ENCODE measurements around the gene ST3GAL4. TPM values are rescaled to one million over a fixed set of nuclear protein-coding genes. Genes with fewer than 3 reads are reported as not detected.
"Not testable (repeated sequence)": the region's sequence is repeated elsewhere in the genome, so short reads cannot be mapped to it uniquely, and the experiment has no call there.

ST3GAL4 gene
- total RNA-seq, 1 donor from 2014 or later, result 14.1 TPM

GRCh38 chr11:126381960-126382359 is 26.5 kb downstream of the ST3GAL4 start:
- H3K36me3 Mint-ChIP-seq (ENCODE audit: low read depth); H3K4me1 Mint-ChIP-seq (ENCODE audit: low read depth); DNase-seq (ENCODE audit: low spot score); H3K9me3 Mint-ChIP-seq; H3K4me3 Mint-ChIP-seq; intact Hi-C loops (cut with micrococcal nuclease); H3K27me3 Mint-ChIP-seq (ENCODE audit: insufficient read depth); H3K27ac Mint-ChIP-seq: not testable (repeated sequence)

GRCh38 chr11:126382641-126383040 is 27.2 kb downstream of the ST3GAL4 start:
- H3K9me3 Mint-ChIP-seq; H3K4me3 Mint-ChIP-seq; DNase-seq (ENCODE audit: low spot score); H3K27me3 Mint-ChIP-seq (ENCODE audit: insufficient read depth); H3K27ac Mint-ChIP-seq; intact Hi-C loops (cut with micrococcal nuclease); H3K36me3 Mint-ChIP-seq (ENCODE audit: low read depth): not testable (repeated sequence)
- peaks cover 11% of the 10 kb centered on the region for H3K4me1 Mint-ChIP-seq (ENCODE audit: low read depth)

- Mint-ChIP-seq H3K4me3 (no peak overlapping the region), H3K27ac (peak overlapping the region; percentile 18), H3K27me3 (ENCODE audit: insufficient read depth) (peaks cover 2% of the 10 kb centered on the region), H3K9me3 (no peaks in the 10 kb centered on the region), H3K4me1 (ENCODE audit: low read depth) (peaks cover 11% of the 10 kb centered on the region), H3K36me3 (ENCODE audit: low read depth) (no peaks in the 10 kb centered on the region)
- no peak for DNase-seq (ENCODE audit: low spot score)
- intact Hi-C loops (cut with micrococcal nuclease), result no loop called here
Observed at GRCh38 chr11:126383339-126384335, 28.2 kb downstream of the ST3GAL4 start.

- Mint-ChIP-seq H3K27me3 (ENCODE audit: insufficient read depth) (no peaks in the 10 kb centered on the region), H3K4me1 (ENCODE audit: low read depth) (peaks cover 11% of the 10 kb centered on the region), H3K9me3 (no peaks in the 10 kb centered on the region), H3K4me3 (no peak overlapping the region), H3K36me3 (ENCODE audit: low read depth) (no peaks in the 10 kb centered on the region), H3K27ac (no peak overlapping the region)
- DNase-seq (ENCODE audit: low spot score), result no peak
- intact Hi-C loops (cut with micrococcal nuclease), result no loop called here
Observed at GRCh38 chr11:126384449-126385070, 29.1 kb downstream of the ST3GAL4 start.

GRCh38 chr11:126385991-126386728 is 30.7 kb downstream of the ST3GAL4 start:
- H3K9me3 Mint-ChIP-seq, result no peaks in the 10 kb centered on the region
- no peak overlapping the region for H3K4me3 Mint-ChIP-seq
- H3K36me3 Mint-ChIP-seq (ENCODE audit: low read depth), result no peaks in the 10 kb centered on the region
- H3K4me1 Mint-ChIP-seq (ENCODE audit: low read depth), result peaks cover 11% of the 10 kb centered on the region
- intact Hi-C loops (cut with micrococcal nuclease), result no loop called here
- no peaks in the 10 kb centered on the region for H3K27me3 Mint-ChIP-seq (ENCODE audit: insufficient read depth)
- no peak for DNase-seq (ENCODE audit: low spot score)
- no peak overlapping the region for H3K27ac Mint-ChIP-seq

GRCh38 chr11:126386729-126387071 is 31.2 kb downstream of the ST3GAL4 start:
- H3K27ac Mint-ChIP-seq; intact Hi-C loops (cut with micrococcal nuclease); H3K36me3 Mint-ChIP-seq (ENCODE audit: low read depth); DNase-seq (ENCODE audit: low spot score); H3K4me3 Mint-ChIP-seq; H3K27me3 Mint-ChIP-seq (ENCODE audit: insufficient read depth); H3K9me3 Mint-ChIP-seq: not testable (repeated sequence)
- peaks cover 11% of the 10 kb centered on the region for H3K4me1 Mint-ChIP-seq (ENCODE audit: low read depth)

- H3K4me3 Mint-ChIP-seq, result no peak overlapping the region
- H3K27ac Mint-ChIP-seq, result no peak overlapping the region
- no peak for DNase-seq (ENCODE audit: low spot score)
- intact Hi-C loops (cut with micrococcal nuclease), result no loop called here
- no peaks in the 10 kb centered on the region for H3K9me3 Mint-ChIP-seq
- H3K36me3 Mint-ChIP-seq (ENCODE audit: low read depth), result no peaks in the 10 kb centered on the region
- peaks cover 11% of the 10 kb centered on the region for H3K4me1 Mint-ChIP-seq (ENCODE audit: low read depth)
- no peaks in the 10 kb centered on the region for H3K27me3 Mint-ChIP-seq (ENCODE audit: insufficient read depth)
Observed at GRCh38 chr11:126387857-126388256, 32.4 kb downstream of the ST3GAL4 start.

GRCh38 chr11:126390272-126390867 is 34.9 kb downstream of the ST3GAL4 start:
- H3K4me3 Mint-ChIP-seq, result no peak overlapping the region
- no peaks in the 10 kb centered on the region for H3K9me3 Mint-ChIP-seq
- H3K4me1 Mint-ChIP-seq (ENCODE audit: low read depth), result peaks cover 11% of the 10 kb centered on the region
- no peaks in the 10 kb centered on the region for H3K27me3 Mint-ChIP-seq (ENCODE audit: insufficient read depth)
- no peaks in the 10 kb centered on the region for H3K36me3 Mint-ChIP-seq (ENCODE audit: low read depth)
- DNase-seq (ENCODE audit: low spot score), result no peak
- intact Hi-C loops (cut with micrococcal nuclease), result no loop called here
- no peak overlapping the region for H3K27ac Mint-ChIP-seq

- no peak for DNase-seq (ENCODE audit: low spot score)
- intact Hi-C loops (cut with micrococcal nuclease), result no loop called here
- Mint-ChIP-seq H3K9me3 (no peaks in the 10 kb centered on the region), H3K36me3 (ENCODE audit: low read depth) (no peaks in the 10 kb centered on the region), H3K27ac (no peak overlapping the region), H3K4me1 (ENCODE audit: low read depth) (peaks cover 8% of the 10 kb centered on the region), H3K27me3 (ENCODE audit: insufficient read depth) (no peaks in the 10 kb centered on the region), H3K4me3 (no peak overlapping the region)
Observed at GRCh38 chr11:126391286-126391954, 35.9 kb downstream of the ST3GAL4 start.

- intact Hi-C loops (cut with micrococcal nuclease), result no loop called here
- no peak overlapping the region for H3K4me3 Mint-ChIP-seq
Observed at GRCh38 chr11:126391970-126392632, 36.6 kb downstream of the ST3GAL4 start.

GRCh38 chr11:126392633-126393013 is 37.1 kb downstream of the ST3GAL4 start:
- intact Hi-C loops (cut with micrococcal nuclease), result no loop called here
- Mint-ChIP-seq H3K36me3 (ENCODE audit: low read depth) (no peaks in the 10 kb centered on the region), H3K27ac (no peak overlapping the region), H3K4me1 (ENCODE audit: low read depth) (no peaks in the 10 kb centered on the region), H3K9me3 (no peaks in the 10 kb centered on the region), H3K27me3 (ENCODE audit: insufficient read depth) (peaks cover 2% of the 10 kb centered on the region), H3K4me3 (no peak overlapping the region)
- DNase-seq (ENCODE audit: low spot score), result no peak

More at GRCh38 chr11:126391970-126392632, 36.6 kb downstream of the ST3GAL4 start:
- no peaks in the 10 kb centered on the region for H3K27me3 Mint-ChIP-seq (ENCODE audit: insufficient read depth)
- no peak overlapping the region for H3K27ac Mint-ChIP-seq
- DNase-seq (ENCODE audit: low spot score), result no peak
- no peaks in the 10 kb centered on the region for H3K9me3 Mint-ChIP-seq
- H3K36me3 Mint-ChIP-seq (ENCODE audit: low read depth), result no peaks in the 10 kb centered on the region
- H3K4me1 Mint-ChIP-seq (ENCODE audit: low read depth), result peaks cover under 1% of the 10 kb centered on the region

GRCh38 chr11:126393143-126393542 is 37.7 kb downstream of the ST3GAL4 start:
- no peaks in the 10 kb centered on the region for H3K36me3 Mint-ChIP-seq (ENCODE audit: low read depth)
- peaks cover 2% of the 10 kb centered on the region for H3K27me3 Mint-ChIP-seq (ENCODE audit: insufficient read depth)
- no peak overlapping the region for H3K27ac Mint-ChIP-seq
- intact Hi-C loops (cut with micrococcal nuclease), result no loop called here
- no peaks in the 10 kb centered on the region for H3K4me1 Mint-ChIP-seq (ENCODE audit: low read depth)
- no peak overlapping the region for H3K4me3 Mint-ChIP-seq
- DNase-seq (ENCODE audit: low spot score), result no peak
- H3K9me3 Mint-ChIP-seq, result no peaks in the 10 kb centered on the region
